Stimulated activated CD4-positive, alpha-beta T cell treated with anti-CD3 and anti-CD28 coated beads, Interleukin-12 subunit alpha, Interleukin-12 subunit beta, amount 100 ng/mL, for 4 hours (primary cell): Measurements from ENCODE around the gene CCDC141.

Experiments used
- DNase-seq: peaks from one replicate; pipeline ENCODE4 v3.0.0-alpha.2; 2020

Gene CCDC141

DNA sequence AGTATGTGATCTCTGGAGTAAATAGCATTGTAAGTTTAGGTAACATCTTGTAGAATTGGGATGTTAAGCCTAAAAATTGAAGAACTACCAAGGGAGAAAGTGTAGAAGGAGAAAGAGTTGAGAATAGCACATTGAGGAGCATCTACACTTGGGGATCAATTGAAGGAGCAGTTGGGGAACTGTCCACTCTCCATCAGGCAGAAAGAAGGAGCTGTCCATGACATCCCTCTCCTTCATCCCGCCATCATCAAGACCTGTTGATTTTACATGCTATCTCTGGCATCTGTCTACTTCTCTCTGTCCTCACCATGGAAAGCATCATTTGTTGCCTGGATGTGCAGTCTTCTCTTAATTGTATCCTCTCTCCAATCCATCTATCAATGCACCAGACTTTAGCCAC is 87.8 kb downstream of the CCDC141 start:
- no peak for DNase-seq

DNA sequence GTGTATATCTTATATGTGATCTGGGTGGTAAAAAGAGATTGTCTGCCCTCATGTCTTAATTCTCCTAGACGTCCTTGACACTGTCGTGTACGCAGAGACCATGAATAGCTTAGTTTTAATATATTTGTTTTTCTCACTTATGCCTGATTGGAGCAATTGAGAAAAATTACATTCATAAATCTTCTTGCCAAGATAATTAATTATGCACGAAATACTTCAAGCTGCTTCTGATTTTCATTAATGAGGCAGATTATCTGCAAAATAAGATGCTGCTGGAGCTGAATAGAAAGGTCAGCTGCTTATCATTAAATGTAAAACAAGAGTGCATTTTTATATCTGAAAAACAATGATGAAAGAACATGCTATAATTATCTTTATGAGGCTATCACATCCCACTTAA is 95.9 kb downstream of the CCDC141 start:
- no peak for DNase-seq

DNA sequence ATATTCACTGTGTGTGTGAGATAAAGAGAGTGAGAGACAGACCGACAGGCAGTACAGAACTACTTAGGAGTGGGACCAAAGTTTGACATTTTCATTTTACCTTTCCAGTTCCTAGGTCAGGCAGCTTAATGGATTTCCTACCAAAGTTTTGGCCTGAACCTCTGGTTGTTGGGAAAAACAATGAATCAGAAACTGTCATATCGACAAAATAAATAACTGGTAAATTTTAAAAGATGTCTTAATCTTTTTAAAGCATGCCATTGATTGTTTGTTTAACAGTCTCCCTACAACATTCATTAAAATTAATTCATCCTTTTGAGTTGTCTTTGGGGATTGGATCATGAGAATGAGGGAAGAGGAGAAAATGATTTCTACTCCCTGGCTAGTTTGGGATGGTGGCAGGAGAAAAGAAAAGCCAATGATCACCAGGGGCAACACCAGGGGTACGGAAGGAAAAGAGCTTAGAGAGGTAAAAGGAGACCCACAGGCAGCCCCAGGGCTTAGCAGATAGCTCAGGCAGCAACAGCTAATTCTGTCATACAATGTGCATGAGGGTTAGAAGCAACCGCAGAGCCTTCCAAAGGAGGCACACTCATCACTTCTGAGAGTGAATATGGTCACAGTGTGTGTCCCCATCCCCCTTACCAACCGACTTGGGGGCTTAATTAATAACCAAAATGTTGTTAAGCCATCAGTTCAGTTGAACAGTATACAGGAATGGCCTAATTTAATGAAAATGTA is 98.5 kb downstream of the CCDC141 start:
- no peak for DNase-seq

DNA sequence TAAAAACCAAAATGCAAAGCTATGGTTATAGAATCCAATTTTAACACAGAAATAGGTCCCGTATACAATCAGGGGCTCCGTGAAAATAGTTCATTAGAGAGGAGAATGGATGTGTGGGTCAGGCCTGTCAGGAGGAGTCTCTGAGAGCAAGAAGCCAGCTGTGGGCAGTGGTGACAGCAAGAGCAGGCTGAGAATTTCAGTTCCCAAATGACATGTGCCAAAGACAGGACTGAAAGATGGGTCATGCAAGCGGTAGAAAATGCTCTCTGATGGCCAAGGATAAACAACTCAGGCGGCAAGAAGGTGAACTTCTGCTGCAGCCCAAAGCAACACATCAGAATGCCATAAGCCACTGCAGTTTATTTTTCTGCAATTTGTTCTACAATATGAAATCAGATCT is 100.4 kb downstream of the CCDC141 start:
- DNase-seq, result no peak

DNA sequence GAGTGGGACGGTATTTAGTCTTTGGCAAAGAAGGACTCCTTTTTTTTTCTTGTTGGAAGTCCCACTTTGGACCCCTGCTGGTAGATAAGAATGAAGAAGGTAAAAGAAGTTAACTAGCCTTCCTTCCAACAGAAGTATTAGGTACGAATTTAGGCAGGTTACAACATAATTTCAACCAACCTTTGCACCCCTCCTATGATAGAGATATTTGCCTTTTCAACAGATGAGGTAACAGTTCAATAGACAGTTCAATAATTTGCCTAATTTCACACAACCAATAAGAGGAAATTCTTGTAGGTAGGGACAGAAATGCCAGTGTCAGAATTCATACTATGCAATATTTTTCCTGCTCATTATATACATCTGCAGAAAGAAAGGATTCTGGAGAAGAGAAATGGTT is 100.8 kb downstream of the CCDC141 start:
- no peak for DNase-seq

DNA sequence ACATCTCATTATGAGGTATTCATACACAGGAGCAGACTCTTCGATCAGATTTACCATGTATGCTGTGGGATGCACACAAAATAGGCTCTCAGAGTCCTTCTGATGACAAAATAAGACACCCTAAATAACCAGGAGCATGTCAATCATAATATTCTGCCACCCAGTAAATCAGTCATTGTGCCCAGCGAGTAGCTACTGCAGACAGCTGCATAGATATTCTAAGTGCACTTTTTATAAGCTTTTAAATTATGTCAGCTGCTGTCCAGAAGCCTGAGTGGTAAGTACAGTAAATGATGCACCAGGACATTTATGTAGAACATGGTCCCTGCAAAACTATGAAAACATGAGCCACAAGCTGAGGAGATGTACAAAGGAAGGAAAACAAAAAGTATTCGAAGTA is 102.9 kb downstream of the CCDC141 start:
- no peak for DNase-seq

DNA sequence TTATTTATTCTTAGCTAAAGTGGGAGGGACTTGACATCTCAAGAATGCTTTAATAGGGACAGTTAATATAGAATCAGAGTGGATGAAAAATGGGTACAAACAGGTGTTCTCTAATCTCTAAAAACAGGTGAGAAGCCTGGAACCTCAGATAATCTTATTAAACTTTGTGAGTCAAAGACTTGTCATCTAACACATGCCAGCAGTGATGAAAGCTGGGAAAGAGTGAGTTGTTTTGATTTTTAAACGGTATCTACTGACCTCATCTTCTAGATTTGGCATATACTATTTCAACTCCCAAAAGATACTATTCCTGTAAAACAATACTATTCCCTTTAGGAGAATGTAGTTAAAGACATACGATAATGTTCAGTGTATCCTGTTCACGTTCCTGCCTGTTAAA is 103.4 kb downstream of the CCDC141 start:
- no peak for DNase-seq

DNA sequence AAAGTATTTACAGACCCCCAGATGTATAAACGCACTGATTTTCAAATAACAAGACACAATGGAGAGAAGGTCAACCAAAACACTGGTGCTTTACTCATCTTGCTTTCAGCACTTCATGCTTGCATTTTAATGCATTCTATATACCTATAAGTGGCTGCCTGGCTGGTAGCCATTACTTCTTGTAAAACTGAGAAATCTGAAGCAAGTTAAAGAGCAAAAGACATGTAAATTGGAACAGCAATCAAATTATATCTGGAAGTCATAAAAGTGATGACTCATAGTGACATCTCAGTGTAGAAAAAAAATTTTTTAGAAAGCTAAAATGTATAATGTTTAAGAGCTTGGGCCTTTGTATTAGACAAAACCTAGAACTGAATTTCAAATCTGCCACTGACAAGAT is 106.2 kb downstream of the CCDC141 start:
- DNase-seq, result no peak

DNA sequence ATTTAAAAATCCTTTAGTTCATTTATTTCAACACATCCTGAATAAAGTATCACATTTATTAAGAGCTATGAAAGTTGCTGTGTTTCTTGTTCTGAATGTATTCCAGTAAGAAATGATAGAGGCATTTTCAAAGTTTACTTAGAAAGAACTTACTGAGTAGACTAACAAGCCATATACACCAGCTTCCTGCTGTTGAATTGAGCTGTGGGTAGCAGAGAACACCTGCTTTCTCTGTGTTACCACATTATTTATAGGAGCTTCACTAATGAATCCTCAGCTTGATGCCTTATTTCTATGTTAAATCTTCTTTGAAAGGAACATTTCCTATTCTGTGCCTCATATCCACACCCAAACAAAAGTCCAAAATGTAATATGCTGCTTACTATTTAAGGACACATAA is 115.4 kb downstream of the CCDC141 start:
- no peak for DNase-seq

DNA sequence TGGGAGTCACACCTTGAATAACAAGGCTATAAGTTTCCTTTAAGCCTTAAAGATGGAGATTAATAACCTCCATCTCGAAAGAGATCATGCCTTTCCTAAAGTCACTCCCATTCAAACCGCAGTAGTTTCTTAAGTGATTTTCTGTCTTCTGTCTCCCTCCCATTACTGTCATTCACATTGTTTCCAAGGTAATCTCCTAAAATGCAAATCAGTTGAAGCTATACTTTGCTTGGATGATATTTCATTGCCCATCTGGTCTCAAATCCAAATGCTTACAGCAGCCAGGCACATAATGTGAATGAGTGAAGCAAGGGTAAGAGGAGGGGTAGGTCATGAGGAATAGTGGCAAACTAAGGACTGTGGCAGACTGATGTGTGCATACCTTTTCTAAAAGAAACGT is 116.4 kb downstream of the CCDC141 start:
- no peak for DNase-seq

DNA sequence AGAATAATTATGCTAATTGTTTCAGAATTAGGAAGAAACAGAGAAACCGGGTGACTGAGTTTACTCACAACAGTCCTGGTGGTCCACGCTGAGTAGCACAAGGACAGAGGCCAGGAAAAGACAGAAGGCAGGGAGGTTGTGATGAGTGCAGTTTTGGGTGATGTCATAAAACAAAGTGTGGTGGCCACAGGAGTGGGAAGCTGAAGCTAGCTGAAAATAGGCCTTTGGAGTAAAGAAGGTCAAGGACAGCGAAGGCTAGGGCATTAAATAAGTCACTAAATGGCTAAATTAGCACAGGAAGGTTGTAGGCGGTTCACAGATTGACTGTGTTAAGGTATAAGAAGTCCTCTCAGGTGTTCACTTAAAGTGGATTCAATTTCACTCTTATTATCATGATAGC is 121.9 kb downstream of the CCDC141 start:
- no peak for DNase-seq

DNA sequence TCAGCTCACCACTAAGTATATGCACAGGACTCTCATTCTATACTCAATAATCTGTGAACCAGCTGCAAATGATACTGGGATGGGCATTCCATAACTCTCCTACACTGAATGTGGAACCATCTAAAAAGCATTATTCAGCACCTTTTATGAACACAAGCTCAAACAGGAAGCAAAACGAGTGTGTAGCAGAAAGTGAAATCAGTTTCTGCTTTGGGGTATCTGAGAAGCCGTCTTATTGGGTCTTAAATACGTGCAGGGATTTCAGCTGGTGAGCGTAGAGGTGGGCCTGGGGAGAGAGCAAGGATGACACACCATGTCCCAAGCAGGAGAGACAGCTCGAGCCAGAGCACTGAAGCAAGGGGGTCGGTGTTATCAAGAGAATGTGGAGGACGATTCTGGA is 122.8 kb downstream of the CCDC141 start:
- DNase-seq, result no peak

DNA sequence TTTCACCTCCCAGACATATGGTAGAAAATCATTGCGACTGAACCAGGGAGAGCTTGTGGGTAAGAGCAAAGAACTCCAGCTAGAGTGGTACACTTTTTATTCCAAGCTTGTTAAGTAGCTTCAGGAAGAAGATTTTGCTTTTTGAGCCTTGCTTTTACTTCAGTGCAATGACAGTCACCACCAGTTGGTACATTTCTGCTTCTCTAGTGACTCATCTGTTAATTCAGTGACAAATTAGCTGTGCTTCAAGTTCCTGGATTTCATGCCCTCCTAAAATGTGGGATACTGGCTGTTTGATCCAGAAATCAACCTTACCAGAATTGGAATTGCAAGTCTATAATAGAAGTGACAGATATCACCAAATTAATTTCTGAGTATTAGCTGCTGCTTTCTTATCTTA is 125.1 kb downstream of the CCDC141 start:
- DNase-seq, result no peak

DNA sequence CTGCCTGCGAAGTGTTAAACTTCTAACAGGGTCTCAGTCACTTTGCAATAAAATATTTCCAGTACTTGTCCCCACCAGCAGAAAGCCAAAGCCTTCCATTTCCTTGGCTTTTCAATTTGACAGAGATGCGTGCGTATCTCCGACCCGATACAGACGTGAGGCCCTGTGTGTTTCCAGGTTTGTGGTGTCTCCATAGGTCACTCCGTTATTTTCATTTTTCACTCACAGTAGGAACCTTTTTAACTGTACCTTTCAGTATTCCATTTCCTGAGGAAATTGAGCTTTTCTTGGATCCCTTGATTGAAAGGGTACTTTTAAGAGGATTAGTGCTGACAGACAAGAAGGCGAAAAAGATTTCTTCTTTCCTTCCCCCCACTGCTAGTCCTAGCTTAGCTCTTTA is 126.4 kb downstream of the CCDC141 start:
- DNase-seq, result no peak

DNA sequence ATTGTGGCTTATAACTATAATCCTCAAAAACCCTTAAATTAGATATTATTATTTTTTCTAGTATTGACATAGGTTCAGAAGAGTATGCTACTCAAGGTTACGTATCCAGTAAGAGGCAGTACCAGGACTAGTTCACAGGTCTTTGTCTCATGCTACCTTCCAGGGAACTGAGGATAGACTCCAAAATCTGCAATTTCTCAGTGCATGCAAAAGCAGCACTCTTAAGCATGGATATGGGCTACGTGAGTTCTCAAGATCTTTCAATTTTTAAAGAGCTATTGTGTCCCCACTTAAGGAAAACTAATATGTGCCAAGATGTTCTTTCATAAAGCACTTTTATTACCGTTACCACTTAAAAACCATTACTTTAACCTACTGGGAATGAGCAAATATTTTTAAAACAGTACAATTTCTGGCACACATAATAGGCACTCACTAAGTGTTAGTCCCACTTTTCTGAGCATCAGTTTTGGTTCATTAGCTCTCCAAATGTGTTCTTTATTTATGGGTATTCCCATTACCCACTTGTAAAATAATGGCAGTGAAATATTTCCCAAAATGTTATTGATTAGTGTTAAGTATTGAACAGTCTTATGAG is 128.9 kb downstream of the CCDC141 start:
- DNase-seq, result no peak

DNA sequence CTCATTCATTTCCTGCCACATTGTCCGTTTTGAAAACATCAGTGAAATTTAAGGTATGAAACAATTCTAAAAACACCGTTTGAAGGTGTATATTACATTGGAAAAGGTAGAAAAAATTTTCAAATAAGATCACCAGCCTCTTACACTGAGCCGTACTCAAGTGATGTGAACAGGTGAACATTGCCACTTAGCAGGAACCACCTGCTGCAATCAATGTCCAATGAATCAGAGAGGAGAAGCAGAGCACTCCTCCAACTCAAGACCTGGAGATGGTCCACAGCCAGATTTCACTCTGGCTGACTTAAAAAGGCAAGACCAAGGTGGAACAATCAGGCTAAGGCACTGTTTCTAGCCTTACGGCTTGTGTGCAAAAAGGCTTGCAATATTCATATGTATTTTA is 132.4 kb downstream of the CCDC141 start:
- no peak for DNase-seq

DNA sequence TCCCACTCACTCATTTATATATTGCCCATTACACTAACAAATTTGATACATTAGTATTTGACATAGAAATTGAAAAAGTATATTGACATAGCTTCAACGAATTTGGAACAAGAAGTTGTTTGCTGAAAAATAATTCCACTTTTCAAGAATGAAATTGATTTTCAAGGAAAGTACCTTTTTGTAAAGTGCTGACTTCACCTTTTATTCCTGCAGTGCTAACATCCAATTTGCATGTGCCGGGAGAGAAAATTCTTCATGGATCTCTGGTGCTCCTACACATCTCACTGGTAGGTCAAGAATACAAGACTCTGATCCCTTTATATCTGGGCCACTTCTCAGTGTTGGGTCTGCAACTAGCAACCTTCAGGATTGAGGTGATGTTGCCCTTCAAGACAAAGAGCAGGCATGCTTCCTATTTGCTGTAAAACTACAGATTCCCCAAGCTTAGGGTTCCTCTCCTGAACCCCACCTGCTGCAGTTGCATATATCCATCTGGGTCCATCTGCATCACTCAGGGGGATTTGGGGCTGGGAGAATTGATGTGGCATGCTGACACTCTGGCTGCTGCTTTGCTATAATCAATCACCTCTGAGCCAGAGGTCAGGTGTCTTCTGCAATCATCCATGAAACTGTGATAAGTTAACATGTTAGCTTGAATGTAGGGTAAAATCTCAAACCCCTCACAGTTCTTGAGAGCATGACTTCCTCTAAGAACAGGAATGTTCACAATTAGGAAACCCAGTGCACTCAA is 134.3 kb downstream of the CCDC141 start:
- no peak for DNase-seq

DNA sequence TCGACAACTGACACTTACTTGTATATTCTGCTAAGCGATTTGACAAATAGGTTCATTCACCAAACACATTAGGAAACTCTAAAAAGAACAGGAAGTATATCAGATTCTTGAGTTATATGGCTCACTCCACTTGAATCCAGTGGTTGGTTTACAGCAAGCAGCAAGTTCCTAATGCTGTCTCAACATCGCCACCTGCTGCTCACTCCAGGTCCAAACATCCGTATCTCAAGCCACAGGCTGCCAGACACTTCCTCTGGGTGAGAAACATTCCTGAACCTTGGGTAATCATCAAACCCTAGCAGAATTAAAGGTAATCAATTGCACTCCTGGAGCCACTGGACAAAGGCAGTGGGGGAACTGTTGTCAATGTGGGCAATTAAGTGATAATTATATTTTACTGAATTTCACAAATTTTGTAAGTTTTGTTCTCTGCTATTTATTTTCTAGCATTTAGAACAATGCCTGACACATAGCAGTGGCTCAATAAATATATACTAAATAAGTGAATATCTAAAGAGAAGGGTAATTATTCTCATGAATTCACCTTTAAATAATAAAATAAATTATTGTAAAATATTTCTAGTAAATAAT is 135.6 kb downstream of the CCDC141 start:
- peak; percentile 68 for DNase-seq

DNA sequence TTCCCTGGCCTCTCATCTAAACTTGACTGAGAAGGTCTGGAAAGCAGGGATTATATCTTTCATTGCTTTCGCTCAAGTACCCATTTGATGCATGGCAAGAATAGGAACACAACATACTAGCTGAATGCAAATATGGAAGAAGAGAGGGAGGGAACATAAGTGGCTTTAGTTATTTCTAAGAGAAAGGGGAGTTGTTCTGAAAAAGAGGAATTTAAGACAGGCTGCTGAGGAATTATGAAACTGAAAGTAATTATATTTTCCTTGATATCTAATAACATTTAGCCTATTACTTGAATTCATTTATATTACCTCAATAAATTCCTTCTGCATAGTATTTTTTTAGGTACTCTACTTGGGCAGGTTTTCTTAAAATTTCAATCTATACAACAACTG is 136.9 kb downstream of the CCDC141 start:
- DNase-seq, result no peak

DNA sequence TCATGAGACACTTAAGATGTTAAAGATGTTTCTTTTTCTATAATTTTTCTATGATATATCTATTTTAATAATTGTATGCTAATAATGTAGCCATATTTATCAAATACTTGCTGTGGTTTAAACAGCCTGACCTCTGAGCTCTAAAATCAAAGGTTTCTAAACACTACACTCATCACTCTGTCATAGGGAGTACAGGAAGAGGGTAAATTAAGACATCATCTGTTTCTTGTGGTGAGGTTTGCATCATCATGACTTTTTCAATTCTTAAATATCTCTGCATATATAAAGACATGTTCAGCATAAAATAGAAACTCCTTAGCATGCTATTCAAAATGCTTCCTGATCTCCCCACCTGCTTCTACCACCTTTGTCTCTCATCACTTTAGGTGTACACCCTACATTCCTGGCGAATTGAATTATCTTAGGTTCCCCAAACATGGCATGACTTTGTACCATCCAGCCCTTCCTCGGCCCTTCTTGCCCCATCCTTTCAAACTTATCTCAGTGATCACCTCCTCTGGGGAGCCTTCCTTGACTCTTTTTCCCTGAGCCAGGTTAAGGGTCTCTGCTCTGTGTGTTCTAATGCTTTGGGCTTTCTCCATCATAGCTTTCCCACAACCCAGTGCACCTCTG is 137.4 kb downstream of the CCDC141 start:
- no peak for DNase-seq

DNA sequence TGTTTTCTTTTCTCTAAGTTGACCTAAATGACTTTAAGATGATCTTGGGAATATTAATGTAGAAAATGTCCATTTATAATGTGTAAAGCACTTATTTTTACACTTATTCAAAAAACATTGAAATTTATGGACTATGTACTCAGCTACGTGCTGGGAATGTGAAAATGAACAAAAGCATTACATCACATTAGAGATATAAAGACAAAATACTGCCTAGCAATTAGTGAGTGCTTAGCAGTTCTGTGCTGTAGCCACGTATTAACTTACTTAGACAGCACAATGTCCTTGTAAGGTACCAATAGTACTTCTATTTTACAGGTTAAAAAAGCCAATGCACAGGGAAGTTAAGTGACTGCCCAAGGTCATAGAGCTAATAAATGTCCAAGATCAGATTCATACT is 138.9 kb downstream of the CCDC141 start:
- DNase-seq, result no peak

DNA sequence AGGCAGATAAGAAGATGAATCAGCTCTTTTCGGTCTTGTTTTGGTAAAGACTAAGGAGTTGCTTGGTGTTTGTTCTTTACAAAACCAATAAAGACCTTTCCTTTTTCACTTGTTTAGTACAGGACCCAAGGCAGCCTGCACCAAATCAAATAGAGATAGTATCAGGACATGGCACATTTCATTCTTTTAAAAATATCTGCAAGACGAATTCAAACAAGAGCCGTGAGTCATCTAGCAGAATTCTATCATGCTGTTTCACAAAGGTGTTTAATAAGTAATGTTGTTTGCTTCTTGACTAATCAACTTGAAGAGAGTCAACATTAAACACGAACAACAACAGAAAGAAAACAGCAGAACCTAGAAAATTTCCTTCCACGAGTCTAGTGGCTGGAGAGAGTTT is 139.9 kb downstream of the CCDC141 start:
- no peak for DNase-seq

DNA sequence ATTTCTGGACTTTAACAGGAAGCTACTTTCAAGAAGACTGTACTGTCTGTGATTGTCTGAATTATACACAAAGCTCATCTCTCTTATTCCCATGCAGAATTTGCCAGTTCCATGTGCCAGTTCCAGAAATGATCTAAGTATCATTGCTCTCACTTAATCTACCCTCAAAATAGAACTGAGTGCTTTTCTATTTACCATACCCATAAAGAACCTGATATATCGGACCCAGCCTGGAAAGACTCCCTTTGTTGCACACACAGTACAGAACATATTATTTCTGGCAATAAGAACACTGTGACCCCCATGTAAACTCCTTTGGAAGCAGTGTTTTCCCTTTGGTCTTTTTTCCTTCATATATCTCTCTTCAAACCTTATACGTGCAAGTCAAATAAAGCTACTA is 140.4 kb downstream of the CCDC141 start:
- DNase-seq, result no peak

DNA sequence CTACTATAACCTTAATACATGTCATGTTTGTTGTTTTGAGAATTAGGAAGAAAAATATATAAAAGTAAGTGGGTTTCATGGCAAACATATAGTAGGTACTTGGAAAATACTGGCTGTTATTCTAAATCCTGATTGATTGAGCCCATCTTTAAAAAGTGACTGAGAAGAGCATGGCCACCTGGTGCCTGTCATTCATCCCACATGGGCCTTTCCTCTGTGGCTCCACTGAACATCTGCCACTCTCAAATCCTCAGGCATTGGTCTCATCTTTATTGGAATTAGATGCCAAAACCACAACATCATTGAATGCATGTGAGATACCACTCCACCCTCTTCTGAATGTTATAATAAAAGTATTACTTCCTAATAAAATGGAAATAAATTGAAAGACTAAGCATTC is 141.1 kb downstream of the CCDC141 start:
- no peak for DNase-seq
